ENCODE data around the gene CADM2. TPM values are rescaled to one million over a fixed set of nuclear protein-coding genes. Genes with fewer than 3 reads are reported as not detected.

Gene CADM2
- total and polyA plus RNA-seq, 2 donors (not counting 3 experiments of a cell fraction or from before 2014, with no cell fraction given) = not detected

DNA sequence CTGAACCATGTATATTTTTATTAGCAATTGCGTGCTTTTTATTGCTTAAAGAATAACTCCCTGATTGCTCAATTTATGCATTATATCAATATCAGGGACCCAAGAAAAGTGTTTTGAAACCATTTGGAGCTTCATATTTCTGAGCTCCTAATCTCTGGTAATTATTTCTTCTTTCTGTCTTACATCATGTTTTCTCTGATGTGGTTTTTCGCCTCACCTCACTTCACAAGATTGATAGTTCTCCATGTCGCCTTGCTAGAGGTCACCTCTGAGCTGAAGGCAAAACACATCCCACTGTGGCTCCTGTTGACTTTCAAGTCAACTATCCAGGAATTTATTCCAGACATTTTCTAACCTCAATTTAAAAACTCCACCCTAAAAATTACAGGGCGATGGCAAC lies 837.4 kb downstream of the CADM2 start:
- Histone ChIP-seq H3K4me2 (ENCODE audit: insufficient read depth, low read length) (no peak overlapping the region), H3K9me1 (replicated peaks; ENCODE audit: control insufficient read depth, extremely low read depth, insufficient read depth, low read length) (no peaks in the 10 kb centered on the region), H3K27ac (ENCODE audit: insufficient read depth, low read depth, low read length) (no peak overlapping the region), H3K9me3 (replicated peaks; ENCODE audit: control insufficient read depth, insufficient read depth, low read length) (no peaks in the 10 kb centered on the region), H3K9ac (replicated peaks; ENCODE audit: extremely low read depth, insufficient read depth, low read length) (no peak overlapping the region), H3K36me3 (ENCODE audit: control insufficient read depth in 2 of 2, extremely low read depth in 1 of 2, insufficient read depth in 2 of 2, low read length in 2 of 2) (no peaks in the 10 kb centered on the region), H2AFZ (ENCODE audit: low read depth, low read length) (no peak overlapping the region), H3K79me2 (ENCODE audit: control insufficient read depth, insufficient read depth, low read length) (no peaks in the 10 kb centered on the region), H3K4me3 (replicated peaks in 1 of 3; ENCODE audit: insufficient read depth in 1 of 3, low read depth in 1 of 3, low read length in 3 of 3) (no peak overlapping the region), H3K27me3 (ENCODE audit: control insufficient read depth in 2 of 2, insufficient read depth in 2 of 2, low read length in 2 of 2) (no peaks in the 10 kb centered on the region), H3K4me1 (ENCODE audit: control insufficient read depth, extremely low read depth, insufficient read depth, low read length) (no peaks in the 10 kb centered on the region), H4K20me1 (replicated peaks; ENCODE audit: control insufficient read depth, extremely low read depth, insufficient read depth, low read length) (no peaks in the 10 kb centered on the region)
- BruUV-seq (replicated peaks) = no TSS peak
- FAIRE-seq (no peak), DNase-seq (ENCODE audit: low read depth, low spot score) (no peak)
- TF ChIP-seq MYC (IDR thresholded peaks at IDR 0.05; ENCODE audit: low read depth, low read length) (no peak), POLR2A (IDR thresholded peaks at IDR 0.05; ENCODE audit: low read depth, low read length) (no peak), GATA2 (IDR thresholded peaks at IDR 0.05; ENCODE audit: insufficient read depth, insufficient read length, low read depth, low read length) (no peak), EZH2 (IDR thresholded peaks at IDR 0.05; ENCODE audit: borderline replicate concordance, low read depth, low read length, severe bottlenecking) (no peak), FOS (IDR thresholded peaks at IDR 0.05; ENCODE audit: borderline replicate concordance, insufficient read depth, low read length) (no peak)
- intact Hi-C loops (cut with micrococcal nuclease) = no loop called here
- POLR2A ChIA-PET = no interaction called here
- dilution Hi-C loops (cut with MboI; ENCODE audit: extremely low pct_ligation_motif_present, low sequenced_read_pairs) = no loop called here
- CTCF ChIA-PET = no interaction called here

DNA sequence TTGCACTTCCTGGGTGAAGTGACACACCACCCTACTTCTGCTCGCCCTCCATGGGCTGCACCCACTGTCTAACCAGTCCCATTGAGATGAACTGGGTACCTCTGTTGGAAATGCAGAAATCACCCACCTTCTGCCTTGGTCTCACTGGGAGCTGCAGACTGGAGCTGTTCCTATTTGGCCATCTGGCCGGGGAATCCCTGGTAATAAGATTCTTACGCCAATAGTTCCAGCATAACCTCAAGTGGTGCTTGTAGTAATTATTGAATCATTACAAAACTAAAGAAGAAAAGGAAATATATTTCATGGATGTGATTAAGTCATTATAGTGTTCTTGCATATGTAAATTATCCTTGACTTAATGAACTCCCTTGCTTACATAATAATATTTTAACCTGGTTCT lies 841.9 kb downstream of the CADM2 start:
- no peak overlapping the region for H3K9ac ChIP-seq (replicated peaks; ENCODE audit: extremely low read depth, insufficient read depth, low read length)
- no peaks in the 10 kb centered on the region for H3K36me3 ChIP-seq (ENCODE audit: control insufficient read depth in 2 of 2, extremely low read depth in 1 of 2, insufficient read depth in 2 of 2, low read length in 2 of 2)
- no peak overlapping the region for H3K27ac ChIP-seq (ENCODE audit: insufficient read depth, low read depth, low read length)
- H2AFZ ChIP-seq (ENCODE audit: low read depth, low read length) = no peak overlapping the region
- H3K79me2 ChIP-seq (ENCODE audit: control insufficient read depth, insufficient read depth, low read length) = no peaks in the 10 kb centered on the region
- H3K4me3 ChIP-seq (replicated peaks in 1 of 3; ENCODE audit: insufficient read depth in 1 of 3, low read depth in 1 of 3, low read length in 3 of 3) = no peak overlapping the region
- intact Hi-C loops (cut with micrococcal nuclease) = loop anchor here (5.0 to 10.0 kb wide), 3 partner anchors 136 to 498 kb away; no protein-coding TSS in a partner anchor
- dilution Hi-C loops (cut with MboI; ENCODE audit: extremely low pct_ligation_motif_present, low sequenced_read_pairs) = no loop called here
- FAIRE-seq (no peak), DNase-seq (ENCODE audit: low read depth, low spot score) (no peak)
- no peaks in the 10 kb centered on the region for H3K9me3 ChIP-seq (replicated peaks; ENCODE audit: control insufficient read depth, insufficient read depth, low read length)
- no peak overlapping the region for H3K4me2 ChIP-seq (ENCODE audit: insufficient read depth, low read length)
- TF ChIP-seq GATA2 (IDR thresholded peaks at IDR 0.05; ENCODE audit: insufficient read depth, insufficient read length, low read depth, low read length) = no peak
- TF ChIP-seq, protein P1, sequence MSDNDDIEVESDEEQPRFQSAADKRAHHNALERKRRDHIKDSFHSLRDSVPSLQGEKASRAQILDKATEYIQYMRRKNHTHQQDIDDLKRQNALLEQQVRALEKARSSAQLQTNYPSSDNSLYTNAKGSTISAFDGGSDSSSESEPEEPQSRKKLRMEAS (IDR thresholded peaks at IDR 0.05; ENCODE audit: insufficient read depth, insufficient read length) = no peak
- TF ChIP-seq FOS (IDR thresholded peaks at IDR 0.05; ENCODE audit: borderline replicate concordance, insufficient read depth, low read length) = no peak
- no peak for TF ChIP-seq MYC (IDR thresholded peaks at IDR 0.05; ENCODE audit: low read depth, low read length)
- TF ChIP-seq JUN (IDR thresholded peaks at IDR 0.05; ENCODE audit: borderline replicate concordance, insufficient read depth, insufficient read length, low read depth) = no peak
- TF ChIP-seq POLR2AphosphoS5 (IDR thresholded peaks at IDR 0.05; ENCODE audit: insufficient read depth, low read depth, low read length) = no peak
- TF ChIP-seq EZH2 (IDR thresholded peaks at IDR 0.05; ENCODE audit: borderline replicate concordance, low read depth, low read length, severe bottlenecking) = no peak
- no peak for TF ChIP-seq POLR2A (IDR thresholded peaks at IDR 0.05; ENCODE audit: low read depth, low read length)
- TF ChIP-seq, protein P2, sequence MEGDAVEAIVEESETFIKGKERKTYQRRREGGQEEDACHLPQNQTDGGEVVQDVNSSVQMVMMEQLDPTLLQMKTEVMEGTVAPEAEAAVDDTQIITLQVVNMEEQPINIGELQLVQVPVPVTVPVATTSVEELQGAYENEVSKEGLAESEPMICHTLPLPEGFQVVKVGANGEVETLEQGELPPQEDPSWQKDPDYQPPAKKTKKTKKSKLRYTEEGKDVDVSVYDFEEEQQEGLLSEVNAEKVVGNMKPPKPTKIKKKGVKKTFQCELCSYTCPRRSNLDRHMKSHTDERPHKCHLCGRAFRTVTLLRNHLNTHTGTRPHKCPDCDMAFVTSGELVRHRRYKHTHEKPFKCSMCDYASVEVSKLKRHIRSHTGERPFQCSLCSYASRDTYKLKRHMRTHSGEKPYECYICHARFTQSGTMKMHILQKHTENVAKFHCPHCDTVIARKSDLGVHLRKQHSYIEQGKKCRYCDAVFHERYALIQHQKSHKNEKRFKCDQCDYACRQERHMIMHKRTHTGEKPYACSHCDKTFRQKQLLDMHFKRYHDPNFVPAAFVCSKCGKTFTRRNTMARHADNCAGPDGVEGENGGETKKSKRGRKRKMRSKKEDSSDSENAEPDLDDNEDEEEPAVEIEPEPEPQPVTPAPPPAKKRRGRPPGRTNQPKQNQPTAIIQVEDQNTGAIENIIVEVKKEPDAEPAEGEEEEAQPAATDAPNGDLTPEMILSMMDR (IDR thresholded peaks at IDR 0.05; ENCODE audit: extremely low read depth in 1 of 2, insufficient read depth in 1 of 2, low read depth in 1 of 2, low read length in 2 of 2) = no peak
- H4K20me1 ChIP-seq (replicated peaks; ENCODE audit: control insufficient read depth, extremely low read depth, insufficient read depth, low read length) = no peaks in the 10 kb centered on the region
- no peaks in the 10 kb centered on the region for H3K4me1 ChIP-seq (ENCODE audit: control insufficient read depth, extremely low read depth, insufficient read depth, low read length)
- ChIA-PET CTCF (no interaction called here), POLR2A (no interaction called here)
- H3K9me1 ChIP-seq (replicated peaks; ENCODE audit: control insufficient read depth, extremely low read depth, insufficient read depth, low read length) = no peaks in the 10 kb centered on the region
- H3K27me3 ChIP-seq (ENCODE audit: control insufficient read depth in 2 of 2, insufficient read depth in 2 of 2, low read length in 2 of 2) = no peaks in the 10 kb centered on the region
- BruUV-seq (replicated peaks) = no TSS peak
